Testis (tissue), 2 donors: ENCODE data around the gene SYNGR1.

Experiments
- POLR2A ChIP-seq: fragments of 450-650 bp; IDR thresholded peaks from one replicate; pipeline ENCODE4 v1.6.1; 2017; ENCODE audit warnings: antibody characterized with exemption, mild to moderate bottlenecking, moderate library complexity
- TF ChIP-seq, protein P1 (sequence below), 3 experiments: fragments of 450-650 bp in 2 of 3; fragments of 200-600 bp in 1 of 3; sonication (generic) in 1 of 3; IDR thresholded peaks; one replicate each; pipeline ENCODE4 v1.5.1; 2016 to 2019; ENCODE audit warnings: antibody characterized with exemption in 3 of 3, mild to moderate bottlenecking in 2 of 3, moderate library complexity in 1 of 3

DNA sequence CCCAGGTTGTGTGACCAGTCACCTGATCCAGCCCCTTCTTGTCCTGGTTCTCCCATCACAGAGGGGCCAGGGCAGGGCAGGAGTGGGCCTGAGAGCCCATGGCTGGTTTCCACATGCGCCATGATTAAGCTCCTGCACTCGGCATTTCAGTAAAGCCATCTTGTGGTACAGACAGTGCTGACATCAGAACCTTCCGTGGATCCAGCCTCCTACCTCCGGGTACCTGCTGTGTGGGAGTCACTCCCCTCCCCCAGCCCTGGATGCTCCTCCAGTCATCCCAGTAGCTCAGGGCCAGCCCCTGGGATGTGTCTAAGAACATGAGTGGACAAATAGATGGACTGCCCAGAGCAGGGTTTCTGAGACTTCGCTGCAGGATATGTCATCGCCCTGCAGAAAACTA, 84.9 kb downstream of the SYNGR1 start:
- TF ChIP-seq, protein P1, sequence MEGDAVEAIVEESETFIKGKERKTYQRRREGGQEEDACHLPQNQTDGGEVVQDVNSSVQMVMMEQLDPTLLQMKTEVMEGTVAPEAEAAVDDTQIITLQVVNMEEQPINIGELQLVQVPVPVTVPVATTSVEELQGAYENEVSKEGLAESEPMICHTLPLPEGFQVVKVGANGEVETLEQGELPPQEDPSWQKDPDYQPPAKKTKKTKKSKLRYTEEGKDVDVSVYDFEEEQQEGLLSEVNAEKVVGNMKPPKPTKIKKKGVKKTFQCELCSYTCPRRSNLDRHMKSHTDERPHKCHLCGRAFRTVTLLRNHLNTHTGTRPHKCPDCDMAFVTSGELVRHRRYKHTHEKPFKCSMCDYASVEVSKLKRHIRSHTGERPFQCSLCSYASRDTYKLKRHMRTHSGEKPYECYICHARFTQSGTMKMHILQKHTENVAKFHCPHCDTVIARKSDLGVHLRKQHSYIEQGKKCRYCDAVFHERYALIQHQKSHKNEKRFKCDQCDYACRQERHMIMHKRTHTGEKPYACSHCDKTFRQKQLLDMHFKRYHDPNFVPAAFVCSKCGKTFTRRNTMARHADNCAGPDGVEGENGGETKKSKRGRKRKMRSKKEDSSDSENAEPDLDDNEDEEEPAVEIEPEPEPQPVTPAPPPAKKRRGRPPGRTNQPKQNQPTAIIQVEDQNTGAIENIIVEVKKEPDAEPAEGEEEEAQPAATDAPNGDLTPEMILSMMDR (IDR thresholded peaks at IDR 0.05): no peak
- no peak for TF ChIP-seq POLR2A
